HepG2 (cell line): Measurements from ENCODE around the gene CTSA. TPM values are rescaled to one million over a fixed set of nuclear protein-coding genes. Genes with fewer than 3 reads are reported as not detected.

Source experiments
- CREM ChIP-seq, 2 experiments: sonication (generic) in 1 of 2; formaldehyde crosslinking in 1 of 2; IDR thresholded peaks; 2 replicates each; pipeline versions ENCODE4 v1.4.0 to v1.6.1; 2016 to 2020; ENCODE audit warnings: antibody characterized with exemption in 1 of 2, mild to moderate bottlenecking in 1 of 2, missing genetic modification reagents in 1 of 2
- JDP2 ChIP-seq: sonication (generic); formaldehyde crosslinking; IDR thresholded peaks from 2 replicates; pipeline ENCODE4 v1.8.1; 2022; ENCODE audit warnings: missing genetic modification reagents, borderline replicate concordance
- MBNL3 ChIP-seq: fragments of 250-450 bp; sonication (Bioruptor Pico); conservative IDR thresholded peaks from 2 replicates; pipeline ENCODE4 v1.8.0; 2022; ENCODE audit warnings: mild to moderate bottlenecking, inconsistent platforms
- MIER3 ChIP-seq: IDR thresholded peaks from 2 replicates; pipeline ENCODE4 v1.6.1; 2016; ENCODE audit warnings: missing compliant biosample characterization, borderline replicate concordance
- MLLT10 ChIP-seq: sonication (generic); formaldehyde crosslinking; IDR thresholded peaks from 2 replicates; pipeline ENCODE4 v1.4.0; 2020; ENCODE audit warnings: missing genetic modification reagents
- MTF2 ChIP-seq: sonication (generic); formaldehyde crosslinking; IDR thresholded peaks from 2 replicates; pipeline ENCODE4 v1.5.0; 2020; ENCODE audit warnings: missing genetic modification reagents, borderline replicate concordance
- NCOA1 ChIP-seq: sonication (generic); formaldehyde crosslinking; IDR thresholded peaks from 2 replicates; pipeline ENCODE4 v1.9.0; 2021; ENCODE audit warnings: missing genetic modification reagents
- NR2F6 ChIP-seq, 2 experiments: IDR thresholded peaks; 2 replicates each; pipeline ENCODE4 v1.6.1; 2016; ENCODE audit warnings: antibody characterized with exemption in 1 of 2, mild to moderate bottlenecking in 1 of 2
- PHB2 ChIP-seq: fragments of 450-650 bp; IDR thresholded peaks from 2 replicates; pipeline ENCODE4 v1.6.1; 2018; ENCODE audit not compliant: partially characterized antibody
- RAD21 ChIP-seq: fragments of 450-650 bp; formaldehyde crosslinking; IDR thresholded peaks from 2 replicates; pipeline ENCODE4 v1.5.0; 2020; ENCODE audit warnings: mild to moderate bottlenecking
- RARG ChIP-seq: sonication (generic); formaldehyde crosslinking; IDR thresholded peaks from 2 replicates; pipeline ENCODE4 v1.4.0; 2020; ENCODE audit warnings: low read depth, mild to moderate bottlenecking, missing genetic modification reagents
- SCMH1 ChIP-seq: sonication (generic); formaldehyde crosslinking; IDR thresholded peaks from 2 replicates; pipeline ENCODE4 v1.9.0; 2021; ENCODE audit warnings: missing genetic modification reagents, mild to moderate bottlenecking, borderline replicate concordance
- SSRP1 ChIP-seq: IDR thresholded peaks from 2 replicates; pipeline ENCODE4 v1.6.1; 2016; ENCODE audit warnings: control low read depth
- SUZ12 ChIP-seq: fragments of 150-350 bp; IDR thresholded peaks from 2 replicates; pipeline ENCODE4 v1.6.1; 2014; ENCODE audit warnings: low read depth, low read length
- TOPORS ChIP-seq: sonication (generic); formaldehyde crosslinking; IDR thresholded peaks from 2 replicates; pipeline ENCODE4 v1.8.0; 2023; ENCODE audit warnings: mild to moderate bottlenecking, missing genetic modification reagents
- ZFP62 ChIP-seq: sonication (generic); formaldehyde crosslinking; IDR thresholded peaks from 2 replicates; pipeline ENCODE4 v1.4.0; 2020; ENCODE audit warnings: missing genetic modification reagents
- ZMYM3 ChIP-seq: sonication (generic); formaldehyde crosslinking; IDR thresholded peaks from 2 replicates; pipeline ENCODE4 v1.5.1; 2020; ENCODE audit warnings: mild to moderate bottlenecking, missing genetic modification reagents
- ZNF160 ChIP-seq: sonication (generic); formaldehyde crosslinking; IDR thresholded peaks from 2 replicates; pipeline ENCODE4 v1.8.0; 2022; ENCODE audit warnings: mild to moderate bottlenecking, inconsistent platforms, missing genetic modification reagents
- ZNF224 ChIP-seq: sonication (generic); formaldehyde crosslinking; IDR thresholded peaks from 2 replicates; pipeline ENCODE4 v1.5.0; 2020; ENCODE audit warnings: mild to moderate bottlenecking, missing genetic modification reagents
- ZNF431 ChIP-seq: sonication (generic); formaldehyde crosslinking; IDR thresholded peaks from 2 replicates; pipeline ENCODE4 v1.9.0; 2022; ENCODE audit warnings: missing genetic modification reagents, low read depth, mild to moderate bottlenecking, borderline replicate concordance
- ZNF468 ChIP-seq: sonication (generic); formaldehyde crosslinking; IDR thresholded peaks from 2 replicates; pipeline ENCODE4 v1.8.0; 2022; ENCODE audit warnings: mild to moderate bottlenecking, moderate library complexity, missing genetic modification reagents
- ZNF564 ChIP-seq: sonication (generic); formaldehyde crosslinking; IDR thresholded peaks from 2 replicates; pipeline ENCODE4 v1.8.1; 2023; ENCODE audit warnings: mild to moderate bottlenecking, missing genetic modification reagents
- ZNF619 ChIP-seq: sonication (generic); formaldehyde crosslinking; IDR thresholded peaks from 2 replicates; pipeline ENCODE4 v1.4.0; 2020; ENCODE audit warnings: mild to moderate bottlenecking, missing genetic modification reagents
- ZNF883 ChIP-seq: sonication (generic); formaldehyde crosslinking; IDR thresholded peaks from 2 replicates; pipeline ENCODE4 v1.5.1; 2020; ENCODE audit warnings: mild to moderate bottlenecking, missing genetic modification reagents; ENCODE audit errors: not compliant biosample characterization
- ZSCAN25 ChIP-seq: sonication (generic); formaldehyde crosslinking; IDR thresholded peaks from 2 replicates; pipeline ENCODE4 v1.8.0; 2022; ENCODE audit warnings: mild to moderate bottlenecking, missing genetic modification reagents
- polyA plus RNA-seq, 8 experiments: library from polyadenylated mRNA; depleted of rRNA in 3 of 8; stranded (reverse) in 7 of 8; unstranded in 1 of 8; fragments of >200 nt; fragmentation: Illumina TruSeq in 4 of 8; extraction: Trizol in 4 of 8; gene quantifications; 2 replicates each; pipeline versions ENCODE4 v1.2.1 to v1.2.3, GENCODE V29; 2011 to 2016; ENCODE audit warnings: low read depth in 4 of 8, missing spikeins in 1 of 8, mixed read lengths in 1 of 8; ENCODE audit not compliant: insufficient read depth in 1 of 8
- total RNA-seq, 5 experiments: library from RNA; depleted of rRNA; stranded (reverse); fragments of >200 nt; fragmentation: Illumina TruSeq; extraction: Trizol; gene quantifications; 2 replicates each; pipeline ENCODE4 v1.2.3, GENCODE V29; 2016; ENCODE audit warnings: low read depth in 1 of 5
- TF ChIP-seq, protein P1 (sequence below): sonication (generic); formaldehyde crosslinking; IDR thresholded peaks from 2 replicates; pipeline ENCODE4 v1.5.1; 2020; ENCODE audit warnings: mild to moderate bottlenecking, missing genetic modification reagents, borderline replicate concordance
- TF ChIP-seq, protein P2 (sequence below): sonication (generic); formaldehyde crosslinking; IDR thresholded peaks from 2 replicates; pipeline ENCODE4 v1.5.0; 2020; ENCODE audit warnings: mild to moderate bottlenecking, missing genetic modification reagents
- TF ChIP-seq, protein P3 (sequence below): IDR thresholded peaks from 2 replicates; pipeline ENCODE4 v1.6.1; 2016; ENCODE audit warnings: mild to moderate bottlenecking, missing biosample characterization, missing genetic modification reagents
- TF ChIP-seq, protein P4 (sequence below): sonication (generic); formaldehyde crosslinking; IDR thresholded peaks from 2 replicates; pipeline ENCODE4 v1.8.0; 2022; ENCODE audit warnings: missing genetic modification reagents, low read depth, mild to moderate bottlenecking, borderline replicate concordance

The CTSA gene
- total and polyA plus RNA-seq, 2 of the 13 experiments (the other 11 are each of a cell fraction or from before 2014, with no cell fraction given), result 202 to 231 TPM

DNA sequence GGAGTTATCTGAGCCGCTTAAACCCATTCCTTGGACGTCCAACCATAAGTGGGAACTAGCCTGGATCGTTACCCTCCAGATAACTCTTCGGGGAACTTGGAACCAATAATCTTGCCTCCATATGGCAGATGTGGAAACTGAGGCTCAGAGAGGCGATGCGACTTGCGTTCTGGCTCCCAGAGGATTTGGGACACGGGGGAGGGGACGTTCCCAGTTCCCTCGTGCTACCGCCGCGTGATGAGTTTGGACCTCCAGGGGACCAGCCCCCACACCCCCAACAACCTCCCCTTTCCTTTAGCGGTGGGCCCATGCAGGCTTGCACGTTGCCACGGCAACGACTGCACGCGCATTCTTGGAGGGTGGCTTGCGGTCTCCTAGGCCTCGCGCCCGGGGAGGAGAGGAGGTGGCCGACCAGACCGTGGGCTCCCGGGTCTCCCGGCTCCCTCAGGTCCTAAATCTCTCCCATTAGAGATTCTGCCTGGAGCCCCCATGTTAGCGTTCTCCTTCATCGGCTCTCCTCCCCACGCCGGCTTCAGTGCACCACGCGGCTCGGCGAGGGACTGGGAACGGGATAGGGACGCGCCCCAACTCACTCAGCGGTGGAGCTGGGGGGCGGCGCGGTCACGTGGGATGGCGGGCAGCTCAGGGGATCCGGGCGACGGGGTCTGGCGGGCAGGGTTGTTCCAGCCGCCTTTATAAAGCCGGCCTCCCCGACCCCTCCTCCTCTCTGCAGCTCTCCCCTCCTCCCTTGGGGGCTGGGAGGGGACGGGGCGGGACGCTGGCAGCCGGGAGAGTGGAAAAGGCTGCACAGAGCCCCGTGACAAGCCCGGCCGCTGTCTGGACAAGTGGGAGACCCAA is 20.6 kb downstream of the CTSA start, which contains the start of gene PLTP (continued):
- TF ChIP-seq RARG (no peak), RAD21 (CRISPR knock-in tag) (no peak), ZFP62 (CRISPR knock-in tag) (no peak), MIER3 (no peak), NCOA1 (no peak), ZMYM3 (peak; percentile 57), SUZ12 (no peak), TOPORS (CRISPR knock-in tag) (0 out of 2 replicates have a peak, but pooled peaks have one; percentile 28), CREM (IDR thresholded peaks at IDR 0.05) (no peak), CREM (CRISPR knock-in tag; IDR thresholded peaks at IDR 0.05) (no peak), SSRP1 (CRISPR knock-in tag) (no peak), NR2F6 (IDR thresholded peaks at IDR 0.05) (no peak), NR2F6 (CRISPR knock-in tag; IDR thresholded peaks at IDR 0.05) (no peak), ZNF224 (no peak), JDP2 (CRISPR knock-in tag) (no peak), PHB2 (no peak), MBNL3 (CRISPR knock-in tag) (no peak), ZNF619 (CRISPR knock-in tag) (0 out of 2 replicates have a peak, but pooled peaks have one; percentile 22), MLLT10 (CRISPR knock-in tag) (no peak), ZNF564 (CRISPR knock-in tag) (no peak), SCMH1 (no peak), MTF2 (no peak), ZNF883 (CRISPR knock-in tag) (peak; percentile 65), ZNF160 (CRISPR knock-in tag) (no peak), ZSCAN25 (no peak), ZNF468 (CRISPR knock-in tag) (no peak), ZNF431 (CRISPR knock-in tag) (no peak)
- TF ChIP-seq, protein P1, sequence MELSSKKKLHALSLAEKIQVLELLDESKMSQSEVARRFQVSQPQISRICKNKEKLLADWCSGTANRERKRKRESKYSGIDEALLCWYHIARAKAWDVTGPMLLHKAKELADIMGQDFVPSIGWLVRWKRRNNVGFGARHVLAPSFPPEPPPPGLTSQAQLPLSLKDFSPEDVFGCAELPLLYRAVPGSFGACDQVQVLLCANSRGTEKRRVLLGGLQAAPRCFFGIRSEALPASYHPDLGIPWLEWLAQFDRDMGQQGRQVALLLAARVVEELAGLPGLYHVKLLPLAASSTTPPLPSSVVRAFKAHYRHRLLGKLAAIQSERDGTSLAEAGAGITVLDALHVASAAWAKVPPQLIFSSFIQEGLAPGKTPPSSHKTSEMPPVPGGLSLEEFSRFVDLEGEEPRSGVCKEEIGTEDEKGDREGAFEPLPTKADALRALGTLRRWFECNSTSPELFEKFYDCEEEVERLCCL, result no peak; the same call in 1 of the 2 replicates
- TF ChIP-seq, protein P2, sequence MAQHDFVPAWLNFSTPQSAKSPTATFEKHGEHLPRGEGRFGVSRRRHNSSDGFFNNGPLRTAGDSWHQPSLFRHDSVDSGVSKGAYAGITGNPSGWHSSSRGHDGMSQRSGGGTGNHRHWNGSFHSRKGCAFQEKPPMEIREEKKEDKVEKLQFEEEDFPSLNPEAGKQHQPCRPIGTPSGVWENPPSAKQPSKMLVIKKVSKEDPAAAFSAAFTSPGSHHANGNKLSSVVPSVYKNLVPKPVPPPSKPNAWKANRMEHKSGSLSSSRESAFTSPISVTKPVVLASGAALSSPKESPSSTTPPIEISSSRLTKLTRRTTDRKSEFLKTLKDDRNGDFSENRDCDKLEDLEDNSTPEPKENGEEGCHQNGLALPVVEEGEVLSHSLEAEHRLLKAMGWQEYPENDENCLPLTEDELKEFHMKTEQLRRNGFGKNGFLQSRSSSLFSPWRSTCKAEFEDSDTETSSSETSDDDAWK (CRISPR knock-in tag), result no peak
- TF ChIP-seq, protein P3, sequence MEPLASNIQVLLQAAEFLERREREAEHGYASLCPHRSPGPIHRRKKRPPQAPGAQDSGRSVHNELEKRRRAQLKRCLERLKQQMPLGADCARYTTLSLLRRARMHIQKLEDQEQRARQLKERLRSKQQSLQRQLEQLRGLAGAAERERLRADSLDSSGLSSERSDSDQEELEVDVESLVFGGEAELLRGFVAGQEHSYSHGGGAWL (CRISPR knock-in tag), result no peak
- TF ChIP-seq, protein P4, sequence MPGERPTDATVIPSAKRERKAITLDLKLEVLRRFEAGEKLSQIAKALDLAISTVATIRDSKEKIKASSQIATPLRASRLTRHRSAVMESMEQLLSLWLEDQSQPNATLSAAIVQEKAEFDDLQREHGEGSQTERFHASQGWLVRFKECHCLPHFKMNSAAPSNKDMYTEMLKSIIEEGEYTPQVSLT (CRISPR knock-in tag), result no peak
